IMR-90 (cell line): ENCODE measurements around the gene CENPF. TPM values are rescaled to one million over a fixed set of nuclear protein-coding genes. Genes with fewer than 3 reads are reported as not detected.

ENCODE experiments used
- ATAC-seq: fragments of 200-7000 bp; cut with Tn5 transposase; 2 replicates; pipeline ENCODE4 v1.9.1; 2020; ENCODE audit warnings: low read depth, mild to moderate bottlenecking, moderate library complexity
- BruUV-seq: library from RNA; stranded (reverse); fragments of 400-500 nt; replicated peaks from 2 replicates; lab custom pipeline; 2021; lab: Mats Ljungman, UMichigan
- CTCF ChIA-PET: fragments of 300-600 bp; formaldehyde crosslinking; extraction: SDS; loops from one replicate; lab custom pipeline; 2021; ENCODE audit warnings: antibody characterized with exemption; lab: Yijun Ruan, JAX
- POLR2A ChIA-PET: fragments of 300-600 bp; sonication (Branson Sonifier 250); formaldehyde crosslinking; loops from one replicate; lab custom pipeline; 2022; ENCODE audit warnings: antibody characterized with exemption; ENCODE audit not compliant: unreplicated experiment; lab: Charles Lee
- DNase-seq: peaks from one replicate; pipeline ENCODE4 v3.0.0; 2013
- H2AFZ ChIP-seq: replicated peaks from 2 replicates; pipeline ENCODE3; 2013; ENCODE audit warnings: low read length, mild to moderate bottlenecking; ENCODE audit not compliant: poor library complexity
- H2AK5ac ChIP-seq: 2 replicates; pipeline ENCODE4 v1.6.1; 2013; ENCODE audit warnings: low read depth, low read length, inconsistent platforms
- H2AK9ac ChIP-seq: replicated peaks from 2 replicates; pipeline ENCODE3; 2013; ENCODE audit warnings: mild to moderate bottlenecking, low read depth, low read length, moderate library complexity; ENCODE audit not compliant: poor library complexity
- H2BK120ac ChIP-seq: 2 replicates; pipeline ENCODE4 v1.6.1; 2013; ENCODE audit warnings: low read depth, low read length, inconsistent platforms
- H2BK15ac ChIP-seq: 3 replicates; pipeline ENCODE4 v1.6.1; 2013; ENCODE audit warnings: low read depth, low read length, inconsistent platforms
- H2BK20ac ChIP-seq: 2 replicates; pipeline ENCODE4 v1.6.1; 2013; ENCODE audit warnings: low read depth, mild to moderate bottlenecking, inconsistent platforms, low read length, moderate library complexity
- H2BK5ac ChIP-seq: 2 replicates; pipeline ENCODE4 v1.6.1; 2013; ENCODE audit warnings: mild to moderate bottlenecking, low read depth, low read length, inconsistent platforms; ENCODE audit not compliant: poor library complexity, severe bottlenecking
- H3K14ac ChIP-seq: replicated peaks from 2 replicates; pipeline ENCODE4 v1.6.1; 2013; ENCODE audit warnings: low read depth, low read length, inconsistent platforms
- H3K18ac ChIP-seq: 2 replicates; pipeline ENCODE4 v1.6.1; 2013; ENCODE audit warnings: low read depth, low read length, control low read depth
- H3K23ac ChIP-seq: 2 replicates; pipeline ENCODE4 v1.6.1; 2013; ENCODE audit warnings: low read depth, low read length, inconsistent platforms
- H3K27ac ChIP-seq: 2 replicates; pipeline ENCODE4 v1.5.1; 2013; ENCODE audit warnings: mild to moderate bottlenecking, control low read depth, low read length; ENCODE audit not compliant: insufficient read depth
- H3K27me3 ChIP-seq: 2 replicates; pipeline ENCODE4 v1.6.1; 2013; ENCODE audit warnings: low read length; ENCODE audit not compliant: control insufficient read depth, insufficient read depth
- H3K36me3 ChIP-seq: 2 replicates; pipeline ENCODE4 v1.6.1; 2013; ENCODE audit warnings: low read length, mixed read lengths; ENCODE audit not compliant: control insufficient read depth, insufficient read depth
- H3K4ac ChIP-seq: 2 replicates; pipeline ENCODE4 v1.6.1; 2013; ENCODE audit warnings: low read depth, low read length, inconsistent platforms
- H3K4me1 ChIP-seq: 2 replicates; pipeline ENCODE4 v1.6.1; 2013; ENCODE audit warnings: low read length, mixed read lengths; ENCODE audit not compliant: control insufficient read depth, insufficient read depth
- H3K4me2 ChIP-seq: 2 replicates; pipeline ENCODE4 v1.6.1; 2013; ENCODE audit warnings: low read depth, mild to moderate bottlenecking, control low read depth, low read length, moderate library complexity
- H3K4me3 ChIP-seq: 2 replicates; pipeline ENCODE4 v1.5.1; 2013; ENCODE audit warnings: low read depth, mild to moderate bottlenecking, control low read depth, low read length, moderate library complexity; ENCODE audit not compliant: insufficient read depth
- H3K56ac ChIP-seq: 2 replicates; pipeline ENCODE4 v1.6.1; 2013; ENCODE audit warnings: low read length, inconsistent platforms; ENCODE audit not compliant: insufficient read depth; ENCODE audit errors: extremely low read depth
- H3K79me1 ChIP-seq, 2 experiments: 2 replicates each; pipeline ENCODE4 v1.6.1; 2013; ENCODE audit warnings: low read length in 2 of 2, inconsistent platforms in 1 of 2, low read depth in 1 of 2
- H3K9ac ChIP-seq: 2 replicates; pipeline ENCODE4 v1.6.1; 2013; ENCODE audit warnings: low read depth, low read length, control low read depth
- H3K9me1 ChIP-seq: 2 replicates; pipeline ENCODE4 v1.6.1; 2013; ENCODE audit warnings: low read length, inconsistent platforms; ENCODE audit not compliant: insufficient read depth
- H3K9me3 ChIP-seq: 2 replicates; pipeline ENCODE4 v1.6.1; 2013; ENCODE audit warnings: low read length; ENCODE audit not compliant: control insufficient read depth, insufficient read depth
- H4K20me1 ChIP-seq: 2 replicates; pipeline ENCODE4 v1.6.1; 2013; ENCODE audit warnings: low read length, inconsistent platforms; ENCODE audit not compliant: insufficient read depth
- H4K5ac ChIP-seq: 2 replicates; pipeline ENCODE4 v1.6.1; 2013; ENCODE audit warnings: mild to moderate bottlenecking, low read depth, low read length, control low read depth
- H4K8ac ChIP-seq, 2 experiments: 2 replicates each; pipeline ENCODE4 v1.6.1; 2013; ENCODE audit warnings: low read depth in 2 of 2, low read length in 2 of 2, control low read depth in 1 of 2, inconsistent platforms in 1 of 2
- H4K91ac ChIP-seq: 2 replicates; pipeline ENCODE4 v1.6.1; 2013; ENCODE audit warnings: low read depth, low read length, inconsistent platforms; ENCODE audit not compliant: insufficient read depth
- CEBPB ChIP-seq: IDR thresholded peaks from 2 replicates; pipeline ENCODE4 v1.6.1; 2012; ENCODE audit warnings: low read depth, low read length, improper control_type of control experiment
- FOS ChIP-seq: fragments of 150-350 bp; IDR thresholded peaks from 2 replicates; pipeline ENCODE4 v1.6.1; 2016; ENCODE audit warnings: low read depth, low read length
- MAZ ChIP-seq: IDR thresholded peaks from 2 replicates; pipeline ENCODE4 v1.6.1; 2012; ENCODE audit warnings: low read depth, mild to moderate bottlenecking, low read length, improper control_type of control experiment, moderate library complexity, borderline replicate concordance
- RAD21 ChIP-seq: IDR thresholded peaks from 2 replicates; pipeline ENCODE4 v1.6.1; 2012; ENCODE audit warnings: low read length, improper control_type of control experiment
- RCOR1 ChIP-seq: IDR thresholded peaks from 2 replicates; pipeline ENCODE4 v1.6.1; 2012; ENCODE audit warnings: mild to moderate bottlenecking, low read length, improper control_type of control experiment; ENCODE audit not compliant: insufficient replicate concordance
- WGBS, 2 experiments: methylation state at CpG; one replicate each; pipeline versions ENCODE4 v1.1.5 to v1.1.7; 2013; ENCODE audit warnings: missing lambda C conversion rate in 2 of 2; ENCODE audit not compliant: insufficient read length in 1 of 2; ENCODE audit errors: extremely low coverage in 2 of 2; 5-methylcytosine and 5-hydroxymethylcytosine counted together
- dilution Hi-C: fragments of 300-500 bp; cut with HindIII; formaldehyde crosslinking; loops from one replicate; pipeline ENCODE4 v1.14.3; 2018; ENCODE audit warnings: low sequenced_read_pairs; ENCODE audit not compliant: unreplicated experiment
- in situ Hi-C: fragments of 300-500 bp; cut with MboI; formaldehyde crosslinking; loops from 3 replicates; pipeline ENCODE4 v1.14.3; 2019; ENCODE audit warnings: low sequenced_read_pairs, inconsistent platforms, mixed read lengths
- intact Hi-C: fragments of 100-400 bp; cut with micrococcal nuclease; formaldehyde crosslinking; loops from 2 replicates; pipeline ENCODE4 v1.10.0; 2022
- polyA plus RNA-seq, 3 experiments: library from polyadenylated mRNA; depleted of rRNA; stranded (reverse); fragments of >200 nt; gene quantifications; 2 replicates each; pipeline ENCODE4 v1.2.3, GENCODE V29; 2012; ENCODE audit warnings: low replicate concordance in 1 of 3
- total RNA-seq: library from RNA; depleted of rRNA; stranded (reverse); fragments of >200 nt; gene quantifications from 2 replicates; pipeline ENCODE4 v1.2.3, GENCODE V29; 2012

Gene CENPF
- total and polyA plus RNA-seq, 2 of the 4 experiments (the other 2 are of a cell fraction), result 20.9 to 51.8 TPM

DNA sequence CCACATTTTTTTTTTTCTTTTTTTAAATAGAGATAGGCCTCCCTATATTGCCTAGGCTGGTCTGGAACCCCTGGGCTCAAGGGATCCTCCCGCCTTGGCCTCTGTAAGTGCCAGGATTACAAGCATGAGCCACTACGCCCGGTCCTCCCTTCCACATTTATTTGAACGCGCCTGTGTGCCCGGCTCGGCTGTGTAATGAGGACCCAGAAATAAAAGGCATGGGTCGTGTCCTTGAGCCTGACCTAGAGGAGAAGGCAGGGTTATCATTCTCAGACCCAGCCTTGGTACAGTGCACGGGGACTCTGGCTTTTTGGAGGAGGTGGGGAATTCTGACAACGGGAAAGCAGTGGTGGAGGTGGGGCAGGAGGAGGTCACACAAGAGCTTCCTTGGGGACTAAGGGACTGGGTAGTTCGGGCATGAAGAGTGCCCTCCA, 841 bp downstream of the CENPF start:
- H4K20me1 ChIP-seq, result no peaks in the 10 kb centered on the region
- CTCF ChIA-PET, result no interaction called here
- H3K23ac ChIP-seq, result peak overlapping the region; percentile 54
- H3K79me1 ChIP-seq, result peaks cover 0 to 12% of the 10 kb centered on the region in 2 experiments; a peak in 1 of 4 replicates
- H2BK5ac ChIP-seq, result no peak overlapping the region
- no peak overlapping the region for H2BK15ac ChIP-seq
- H2AK5ac ChIP-seq, result no peak overlapping the region
- BruUV-seq, result no TSS peak
- no peaks in the 10 kb centered on the region for H3K9me1 ChIP-seq
- dilution Hi-C loops, result no loop called here
- peak overlapping the region; percentile 84 for H2AFZ ChIP-seq
- H3K9me3 ChIP-seq, result no peaks in the 10 kb centered on the region
- no peak overlapping the region for H2BK20ac ChIP-seq
- in situ Hi-C loops, result no loop called here
- H3K4me2 ChIP-seq, result peak overlapping the region; percentile 100
- H2AK9ac ChIP-seq, result peak overlapping the region; percentile 47
- H3K14ac ChIP-seq, result peak overlapping the region; percentile 24; the same call in 1 of the 2 replicates
- ATAC-seq (no peak), DNase-seq (no peak)
- peak overlapping the region; percentile 87 for H3K56ac ChIP-seq
- peak overlapping the region; percentile 62 for H3K9ac ChIP-seq
- H4K91ac ChIP-seq, result peak overlapping the region; percentile 79
- peak overlapping the region; percentile 33; the same call in 1 of the 2 replicates for H3K27ac ChIP-seq
- TF ChIP-seq RCOR1 (no peak), RAD21 (no peak), MAZ (no peak), CEBPB (no peak), FOS (no peak)
- peak overlapping the region in 1 of 2 experiments; percentile 48; a peak in 1 of 4 replicates for H4K8ac ChIP-seq
- 5% methylated on average over 4 of the region's 11 CpGs; no CpG with 5 or more reads in 1 of the 2 experiments for WGBS, 2 experiments
- H4K5ac ChIP-seq, result no peak overlapping the region
- intact Hi-C loops, result loop anchor here (1.0 kb wide), 1 partner anchor 271 kb away; no protein-coding TSS in a partner anchor
- peak overlapping the region; percentile 47 for H3K4ac ChIP-seq
- H3K4me3 ChIP-seq, result peak overlapping the region; percentile 69
- peak overlapping the region; percentile 8; the same call in 1 of the 2 replicates for H2BK120ac ChIP-seq
- H3K27me3 ChIP-seq, result no peaks in the 10 kb centered on the region
- POLR2A ChIA-PET, result no interaction called here
- peaks cover 4% of the 10 kb centered on the region for H3K4me1 ChIP-seq
- no peaks in the 10 kb centered on the region for H3K36me3 ChIP-seq
- no peak overlapping the region for H3K18ac ChIP-seq
